T-helper 22 cell (primary cell): ENCODE data around the gene PBLD.
"Not testable (repeated sequence)": the region's sequence is repeated elsewhere in the genome, so short reads cannot be mapped to it uniquely, and the experiment has no call there.

Experiments used
- DNase-seq: peaks from one replicate; pipeline ENCODE4 v3.0.0-alpha.2; 2020; ENCODE audit warnings: low read depth

PBLD gene

GRCh38 chr10:68278906-68279753 lies 53.6 kb downstream of the PBLD start:
- not testable (repeated sequence) for DNase-seq

DNA sequence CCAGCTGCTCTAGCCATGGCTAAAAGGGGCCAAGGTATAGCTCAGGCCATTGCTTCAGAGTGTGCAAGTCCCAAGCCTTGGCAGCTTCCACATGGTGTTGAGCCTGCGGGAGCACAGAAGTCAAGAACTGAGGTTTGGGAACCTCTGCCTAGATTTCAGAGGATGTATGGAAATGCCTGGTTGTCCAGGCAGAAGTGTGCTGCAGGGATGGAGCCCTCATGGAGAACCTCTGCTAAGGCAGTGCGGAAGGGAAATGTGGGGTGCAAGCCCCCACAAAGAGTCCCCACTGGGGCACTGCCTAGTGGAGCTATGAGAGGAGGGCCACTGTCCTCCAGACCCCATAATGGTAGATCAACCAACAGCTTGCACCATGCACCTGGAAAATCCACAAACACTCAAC lies 54.9 kb downstream of the PBLD start:
- DNase-seq = not testable (repeated sequence)

DNA sequence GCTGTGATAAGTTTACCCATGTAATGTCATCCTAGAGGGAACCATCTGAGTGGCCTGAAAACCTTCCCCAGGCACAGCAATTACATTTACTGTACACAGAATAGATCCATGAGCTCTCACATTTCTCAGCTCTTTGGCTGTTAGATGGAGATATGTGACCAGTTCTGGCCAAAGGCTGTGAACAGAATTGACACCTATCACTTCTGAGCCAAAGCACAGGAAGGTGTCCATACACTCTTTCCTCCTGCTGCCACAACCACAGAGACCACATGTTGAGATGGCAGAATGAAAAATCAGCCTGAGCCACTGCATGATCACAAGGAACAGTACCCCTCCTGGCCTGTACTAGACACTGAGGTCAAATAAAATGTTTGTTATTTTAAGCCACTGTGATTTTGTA lies 56.5 kb downstream of the PBLD start:
- DNase-seq = no peak

DNA sequence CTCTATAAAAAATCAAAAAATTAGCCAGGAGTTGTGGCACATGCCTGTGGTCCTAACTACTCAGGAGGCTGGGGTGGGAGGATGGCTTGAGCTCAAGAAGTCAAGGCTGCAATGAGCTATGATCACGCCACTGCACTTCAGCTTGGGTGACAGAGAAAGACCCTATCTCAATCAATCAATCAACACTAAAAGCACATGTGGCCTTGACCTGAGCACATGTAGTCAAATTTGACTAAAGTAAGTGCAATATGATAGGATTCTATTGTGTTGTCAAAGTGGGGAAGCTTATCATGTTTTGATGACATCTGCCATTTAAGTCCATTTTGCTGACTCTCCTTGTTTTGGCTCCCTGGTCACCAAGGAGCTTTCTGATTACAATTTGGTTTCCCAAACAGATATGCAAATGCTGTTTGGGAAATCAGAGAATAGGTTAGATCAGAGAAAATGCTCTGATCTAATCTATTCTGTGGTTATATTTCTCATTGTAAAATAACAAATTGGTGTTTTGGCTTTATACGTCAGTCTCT lies 57.1 kb downstream of the PBLD start:
- no peak for DNase-seq

GRCh38 chr10:68272833-68273232 lies 59.9 kb downstream of the PBLD start:
- no peak for DNase-seq

- DNase-seq = no peak
Observed at GRCh38 chr10:68271196-68271882, 61.4 kb downstream of the PBLD start.

DNA sequence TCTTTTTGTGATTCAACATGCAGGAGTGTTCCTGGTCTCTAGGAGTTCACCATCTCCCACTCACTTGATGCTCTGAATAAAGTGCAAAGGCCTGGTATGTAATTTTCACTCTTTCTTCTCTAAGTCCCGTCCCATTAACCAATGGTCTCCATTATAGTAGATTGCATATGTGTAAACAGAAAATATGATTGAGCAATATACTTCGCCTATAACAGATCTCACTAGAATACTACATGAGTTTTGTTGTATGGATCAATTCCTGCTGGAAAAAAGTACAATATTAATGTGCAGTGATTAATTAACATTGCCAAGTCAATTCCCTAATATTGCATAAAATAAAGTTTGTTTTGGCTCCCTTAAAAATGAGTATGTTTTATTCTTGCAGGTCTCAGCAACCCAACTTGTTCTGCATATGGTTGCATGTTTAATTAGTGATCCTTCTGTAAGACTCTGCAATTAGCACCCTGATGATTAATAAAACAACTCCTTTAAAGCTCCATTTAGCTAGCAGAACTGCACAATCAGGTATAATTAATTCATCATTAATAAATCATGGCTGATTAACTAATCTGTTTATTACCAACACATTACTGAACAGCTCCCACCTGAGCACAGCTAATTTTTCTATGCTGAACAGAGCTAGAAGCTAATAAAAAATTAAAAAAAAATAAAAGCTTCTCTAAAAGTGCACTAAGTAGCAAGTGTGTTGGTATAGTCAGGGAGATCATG lies 63.0 kb downstream of the PBLD start:
- DNase-seq = no peak

DNA sequence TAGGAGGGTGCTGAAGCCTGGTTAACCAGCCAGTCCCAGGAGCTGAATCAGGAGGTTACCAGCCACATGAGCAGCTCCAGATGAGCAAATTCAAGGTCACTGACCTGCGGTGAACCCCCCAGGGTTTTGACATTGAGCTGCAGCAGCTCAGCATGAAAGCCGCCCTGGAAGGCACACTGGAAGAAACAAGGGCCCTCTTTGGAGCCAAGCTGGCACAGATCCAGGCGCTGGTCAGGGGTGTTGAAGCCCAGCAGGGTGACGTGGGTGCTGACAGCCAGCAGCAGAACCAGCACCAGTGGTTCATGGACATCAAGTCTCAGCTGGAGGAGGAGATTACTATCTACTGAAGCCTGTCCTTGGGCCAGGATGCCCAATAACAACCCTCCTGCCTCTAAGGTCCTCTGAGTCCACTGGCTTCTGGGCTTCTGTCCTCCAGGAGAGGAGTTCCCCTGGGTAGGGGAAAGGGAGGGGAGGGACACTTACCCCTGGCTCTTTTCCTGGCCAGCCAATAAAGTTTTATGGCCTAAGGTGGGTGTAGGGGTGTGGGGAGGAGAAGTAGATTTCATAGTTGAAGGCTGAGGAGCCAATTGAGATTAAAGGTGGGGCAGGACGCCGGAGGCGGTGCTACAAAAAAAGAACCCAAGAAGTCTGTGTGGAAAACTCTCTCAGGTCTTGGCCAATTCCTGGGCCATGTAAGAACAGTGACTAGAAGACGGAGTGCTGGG lies 71.4 kb downstream of the PBLD start:
- no peak for DNase-seq

- DNase-seq = no peak
Observed at GRCh38 chr10:68253346-68253745, 79.4 kb downstream of the PBLD start.

DNA sequence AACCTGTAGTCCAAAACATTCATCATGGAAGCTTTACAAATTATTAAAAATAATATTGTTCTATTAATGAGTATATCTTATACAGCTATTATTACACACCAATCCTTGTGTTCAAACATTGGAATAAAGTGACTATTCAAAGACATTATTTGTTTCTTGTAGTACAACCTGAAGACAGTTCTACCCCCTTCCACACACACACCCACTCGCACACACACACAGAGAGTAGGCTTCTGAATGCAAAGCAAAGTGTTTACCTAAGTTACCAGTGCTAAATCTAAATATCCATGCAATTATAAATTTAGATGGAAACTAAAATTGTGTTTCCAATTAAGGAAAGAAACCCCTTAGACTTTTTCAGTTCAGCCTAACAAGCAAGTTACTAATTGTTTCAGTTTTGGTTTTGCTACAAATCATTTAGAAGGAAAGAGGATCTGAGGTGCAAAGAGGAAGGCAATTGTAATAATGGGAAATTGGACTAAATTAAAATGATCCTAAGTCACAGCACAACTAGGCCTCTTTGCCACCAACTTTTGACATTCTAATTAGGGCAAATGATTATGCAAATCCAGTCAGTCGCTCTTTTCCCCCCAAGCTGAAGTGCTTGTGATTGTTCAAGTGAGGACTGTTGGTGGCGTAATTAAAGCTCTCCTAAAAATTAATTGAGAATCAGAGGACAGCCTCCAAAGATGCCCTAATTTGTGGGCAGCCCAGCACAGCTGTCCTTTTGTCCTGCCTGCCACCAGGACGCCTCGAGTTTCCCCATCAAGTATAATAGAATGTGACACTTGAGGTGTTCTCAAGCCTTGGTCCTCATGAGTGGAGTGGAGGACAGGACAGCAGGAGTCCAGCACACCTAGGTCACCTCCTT lies 80.9 kb downstream of the PBLD start:
- DNase-seq = no peak

DNA sequence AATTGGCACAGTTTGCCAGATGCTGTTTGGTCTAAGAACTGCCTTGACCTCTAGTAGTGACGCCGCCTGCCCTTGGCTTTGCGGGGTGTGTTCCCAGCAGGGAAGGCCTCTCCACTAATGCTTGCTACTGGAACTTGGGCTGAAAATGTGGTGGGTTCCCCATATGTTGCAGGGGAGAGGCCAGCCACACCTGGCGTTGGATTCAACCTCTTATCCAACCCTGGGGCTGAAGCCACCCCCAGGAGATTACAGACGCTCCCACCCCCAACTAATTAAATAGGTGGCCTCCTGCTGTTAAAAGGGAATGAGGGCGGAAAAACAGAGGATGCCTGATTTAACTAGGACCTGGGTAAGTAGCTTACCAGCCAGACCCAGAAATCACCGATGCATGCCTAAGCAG lies 81.6 kb downstream of the PBLD start:
- no peak for DNase-seq

GRCh38 chr10:68249297-68249696 lies 83.4 kb downstream of the PBLD start:
- no peak for DNase-seq

DNA sequence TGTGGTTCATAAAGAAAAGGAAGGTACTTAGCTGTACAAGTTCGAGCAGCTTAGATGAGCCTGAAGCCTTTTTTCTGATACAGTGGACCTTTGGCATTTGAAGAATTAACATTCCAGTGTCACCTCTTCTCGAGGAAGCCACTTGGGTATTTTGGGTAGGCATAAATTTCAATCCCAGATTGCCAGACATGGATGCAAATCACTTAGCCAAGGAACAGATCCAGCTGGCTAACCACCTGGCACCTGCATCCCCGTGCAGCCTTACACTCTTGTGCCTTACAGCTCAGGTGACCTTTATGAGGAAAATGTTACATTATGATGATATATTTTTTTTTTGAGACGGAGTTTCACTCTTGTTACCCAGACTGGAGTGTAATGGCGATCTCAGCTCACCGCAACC lies 84.8 kb downstream of the PBLD start:
- no peak for DNase-seq

- not testable (repeated sequence) for DNase-seq
Observed at GRCh38 chr10:68246397-68246796, 86.3 kb downstream of the PBLD start.

DNA sequence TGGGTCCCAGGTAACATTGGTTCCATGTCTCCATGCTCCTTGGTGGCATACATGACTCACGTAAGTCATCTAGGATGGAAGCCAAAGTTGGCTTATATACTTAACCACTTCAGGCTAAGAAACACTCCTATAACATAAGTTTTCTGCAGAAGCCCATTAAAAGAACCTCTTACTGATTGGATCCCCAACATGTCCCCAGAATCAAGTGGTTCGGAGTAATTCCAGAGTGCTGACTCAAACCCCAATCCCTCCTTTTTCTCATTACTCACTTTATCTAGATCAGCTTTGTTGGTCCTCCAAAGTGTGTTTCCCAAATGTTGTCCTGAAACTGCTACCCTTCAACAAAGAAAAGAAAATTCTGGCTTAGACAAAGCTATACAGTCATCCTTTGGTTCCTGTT lies 90.7 kb downstream of the PBLD start:
- no peak for DNase-seq

- no peak for DNase-seq
Observed at GRCh38 chr10:68239596-68240150, 93.1 kb downstream of the PBLD start.

GRCh38 chr10:68239069-68239468 lies 93.7 kb downstream of the PBLD start:
- no peak for DNase-seq

DNA sequence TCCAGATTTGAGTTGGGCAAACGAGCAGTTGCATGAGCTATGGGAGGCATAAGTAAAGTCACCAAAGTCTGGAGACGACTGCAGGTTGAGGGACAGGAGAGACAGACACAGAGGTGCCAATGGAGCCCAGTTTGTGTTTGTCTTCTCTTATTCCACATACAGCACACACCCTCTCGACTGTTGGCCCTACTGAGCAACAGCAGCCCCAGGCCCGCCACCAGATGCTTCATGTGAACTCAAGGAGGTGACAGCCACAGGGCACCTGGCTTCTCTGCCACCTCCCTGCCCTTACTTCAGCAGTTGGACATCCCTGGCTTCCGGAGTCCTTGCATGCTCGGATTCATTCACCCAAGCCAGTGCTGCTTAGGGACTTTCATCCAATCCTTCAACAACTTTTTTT lies 94.4 kb downstream of the PBLD start:
- no peak for DNase-seq

DNA sequence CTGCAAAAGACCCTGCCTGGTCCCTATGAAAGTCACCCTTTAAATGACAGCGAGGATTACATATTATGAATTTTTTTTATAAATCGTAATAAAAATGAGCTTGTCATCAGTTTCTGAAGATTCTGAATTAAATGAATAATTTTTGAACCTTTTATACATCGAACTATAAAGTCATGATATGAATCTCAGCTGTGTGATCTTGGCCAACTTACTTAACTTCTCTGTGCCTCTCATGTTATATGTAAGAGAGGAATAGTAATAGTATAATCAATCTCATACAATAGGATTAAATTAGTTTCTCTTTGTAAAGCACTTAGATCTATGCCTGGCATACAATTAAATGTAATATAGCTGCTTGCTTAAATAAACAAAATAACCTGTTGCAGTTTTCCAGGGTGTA lies 95.6 kb downstream of the PBLD start:
- no peak for DNase-seq

DNA sequence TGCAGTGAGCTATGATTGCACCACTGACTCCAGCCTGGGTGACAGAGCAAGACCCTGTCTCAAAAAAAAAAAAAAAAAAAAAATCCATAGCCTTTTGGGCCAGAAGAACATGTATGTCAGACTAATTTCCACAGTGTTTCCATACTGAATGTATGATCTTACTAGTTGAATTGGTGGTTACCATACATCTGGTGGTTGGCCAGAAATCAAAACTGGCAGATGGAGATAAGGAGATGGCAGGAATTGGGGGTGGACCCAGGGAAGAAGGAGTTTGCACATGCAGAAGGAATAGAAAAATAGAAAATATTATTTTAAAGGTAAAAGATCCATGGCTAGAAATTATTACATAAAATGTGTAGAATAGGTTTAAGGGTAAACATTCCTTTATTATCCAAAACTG lies 97.1 kb downstream of the PBLD start:
- DNase-seq = no peak

- DNase-seq = no peak
Observed at GRCh38 chr10:68235111-68235510, 97.6 kb downstream of the PBLD start.
